Endothelial cell of coronary artery (primary cell): ENCODE measurements around the gene TMEM50B. TPM values are rescaled to one million over a fixed set of nuclear protein-coding genes. Genes with fewer than 3 reads are reported as not detected.

Source experiments
- total RNA-seq: library from RNA; depleted of rRNA; stranded (reverse); fragments of >200 nt; gene quantifications from 2 replicates; pipeline ENCODE4 v1.2.3, GENCODE V29; 2014

The TMEM50B gene
- total RNA-seq = 16.7 and 22.4 TPM in 2 replicates

DNA sequence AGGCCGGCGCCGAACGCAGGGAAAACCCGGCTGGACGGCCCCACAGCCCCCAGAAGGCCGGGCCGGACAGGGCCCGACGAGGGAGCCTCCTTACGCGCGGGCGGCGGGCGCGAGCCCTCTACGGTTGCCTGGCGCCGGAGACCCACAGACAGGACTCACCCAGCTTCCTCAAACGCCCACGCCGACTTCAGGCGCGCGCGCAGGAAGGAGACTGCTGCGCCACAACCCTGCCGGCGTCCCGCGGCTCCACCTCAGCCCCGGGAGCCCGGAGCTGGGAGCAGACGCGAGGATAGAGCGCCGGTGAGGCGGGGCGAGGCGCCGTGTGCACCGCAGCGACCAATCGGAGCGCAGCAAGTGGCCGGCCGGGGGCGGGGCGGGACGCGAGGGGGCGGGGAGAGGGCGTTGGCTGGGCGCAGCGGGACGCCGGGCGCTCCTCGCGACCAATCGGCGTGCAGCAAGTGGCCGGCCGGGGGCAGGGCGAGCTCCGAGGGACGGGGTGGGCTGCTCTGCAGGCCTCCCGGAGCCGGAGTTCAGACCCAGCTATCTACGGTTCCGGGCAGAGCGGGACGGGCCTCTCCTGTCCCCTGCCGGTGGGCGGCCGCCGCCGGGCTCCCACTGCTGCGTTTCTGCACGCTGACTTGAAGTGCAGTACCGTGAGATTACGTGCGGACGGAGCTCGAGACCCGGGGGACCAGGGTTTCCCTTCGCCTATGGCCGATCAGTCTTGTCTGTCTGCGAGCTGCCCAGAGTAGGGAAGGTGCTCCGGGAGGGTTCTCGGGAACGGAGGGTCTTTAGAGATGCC lies at the start of gene TMEM50B:
Gene TMEM50B (minus strand): TSS at position 296 of the 802 bp plus-strand sequence. CDS start 11,089 bp downstream, outside the sequence.

DNA sequence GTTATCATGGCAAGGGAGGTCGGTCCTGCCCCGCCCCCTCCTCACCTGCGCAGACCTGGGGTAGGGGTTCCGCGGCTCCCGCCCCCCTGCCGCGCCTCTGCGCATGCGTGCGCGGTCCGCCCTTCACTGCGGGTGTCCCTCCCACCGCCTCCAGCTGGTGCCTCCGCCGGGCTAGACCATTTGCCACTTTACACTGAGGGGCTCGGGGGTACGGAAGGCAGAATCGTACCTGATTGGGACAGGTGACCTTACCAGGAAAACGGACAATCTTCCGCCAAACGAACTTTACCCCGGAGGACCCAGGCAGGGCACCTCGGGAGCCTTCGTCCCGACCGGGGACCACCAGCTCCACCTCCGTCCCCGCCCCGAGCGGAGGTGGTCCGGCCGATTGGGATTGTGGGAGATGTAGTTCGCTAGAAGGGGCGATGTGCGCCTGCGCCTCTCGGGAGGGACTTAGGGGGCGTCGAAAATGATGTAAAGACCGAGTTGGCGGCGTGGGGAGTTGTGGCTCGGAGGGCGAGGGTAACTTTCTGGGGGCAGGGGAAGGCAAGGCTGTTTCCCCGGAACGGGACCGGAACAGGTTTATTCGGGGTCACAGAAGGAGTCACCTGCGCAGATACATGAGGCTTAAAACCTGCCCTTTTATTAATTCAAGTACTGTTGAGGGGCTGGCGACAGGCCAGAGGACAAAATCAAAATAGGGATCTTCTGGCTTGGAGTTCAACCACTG lies 11.8 kb upstream of the TMEM50B start, which contains the start of gene DNAJC28:
Gene DNAJC28 (minus strand): TSS at position 344 of the 730 bp plus-strand sequence. CDS start 2,323 bp downstream, outside the sequence.

DNA sequence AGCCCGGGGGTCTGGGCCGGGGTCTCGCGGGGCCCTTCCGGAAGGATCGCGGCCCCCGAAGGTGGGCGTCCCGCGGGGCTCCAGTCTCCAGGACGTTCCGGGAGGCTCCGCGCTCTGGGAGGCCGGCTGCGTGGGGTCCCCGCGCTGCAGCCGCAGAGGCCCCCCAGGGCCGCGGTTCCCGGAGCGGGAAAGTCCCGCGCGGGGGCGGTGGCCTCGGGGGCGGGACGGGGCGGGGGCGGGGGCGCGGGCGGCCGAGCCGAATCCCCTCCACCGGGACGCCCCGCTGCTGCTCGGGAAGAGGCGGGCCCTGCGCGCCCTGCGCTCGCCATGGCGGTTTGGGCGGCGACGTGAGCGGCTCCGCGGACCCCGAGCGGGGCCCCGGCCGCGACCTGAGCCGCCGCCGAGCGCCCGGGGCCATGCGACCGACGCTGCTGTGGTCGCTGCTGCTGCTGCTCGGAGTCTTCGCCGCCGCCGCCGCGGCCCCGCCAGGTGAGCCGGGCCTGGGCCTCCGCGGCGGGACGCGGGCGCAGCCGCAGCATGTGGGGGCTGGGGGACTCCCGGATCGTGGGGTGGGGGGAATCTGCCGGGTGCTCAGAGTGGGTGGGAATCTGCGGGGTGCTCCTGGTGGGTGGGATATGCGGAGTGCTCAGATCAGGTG lies 76.5 kb downstream of the TMEM50B start, which contains the start of gene IFNGR2:
Gene IFNGR2 (plus strand): TSS at position 286 of the 658 bp plus-strand sequence. CDS start 131 bp downstream, at position 417.

Other genes with a start within 250 kb of the TMEM50B start
- gene IL10RB, start 213.6 kb downstream of the TMEM50B start, total RNA-seq = 30.7 and 41.9 TPM in 2 replicates
- gene IFNAR1, start 155.0 kb downstream of the TMEM50B start, total RNA-seq = 17.7 and 20.5 TPM in 2 replicates
- 35.9 and 64.9 TPM in 2 replicates for gene IFNGR2, start 76.6 kb downstream of the TMEM50B start, total RNA-seq
- 0.90 and 0.94 TPM in 2 replicates for gene DNAJC28, start 11.7 kb upstream of the TMEM50B start, total RNA-seq
- 63.1 and 72.1 TPM in 2 replicates for gene GART, start 62.1 kb upstream of the TMEM50B start, total RNA-seq
- gene SON, start 63.1 kb upstream of the TMEM50B start, total RNA-seq = 128 and 152 TPM in 2 replicates
- 11.8 and 13.2 TPM in 2 replicates for gene DONSON, start 108.7 kb upstream of the TMEM50B start, total RNA-seq
- gene CRYZL1, start 161.8 kb upstream of the TMEM50B start, total RNA-seq = 31.8 and 37.6 TPM in 2 replicates
- gene ITSN1, start 162.5 kb upstream of the TMEM50B start, total RNA-seq = 49.2 and 85.7 TPM in 2 replicates